Measurements from ENCODE around the gene PCK2.
A peak's percentile ranks its signal among the peaks of the same experiment; 100 is the strongest.

Gene PCK2

GRCh38 chr14:24130380-24130716 is 36.2 kb downstream of the PCK2 start, which contains the start of gene FITM1:
TSS of gene FITM1 (plus strand) at chr14:24130659. CDS start at chr14:24131564, 905 bp downstream.
- no peak for ATAC-seq
- TF ChIP-seq RARB (CRISPR knock-in tag; IDR thresholded peaks at IDR 0.05) (no peak), ZFP3 (CRISPR knock-in tag; IDR thresholded peaks at IDR 0.05) (no peak)

- no peak for TF ChIP-seq SNAI2 (CRISPR knock-in tag; IDR thresholded peaks at IDR 0.05)
- TF ChIP-seq CSDC2 (CRISPR knock-in tag; IDR thresholded peaks at IDR 0.05), result no peak
- no peak for ATAC-seq
Measured at GRCh38 chr14:24130717-24131548, 36.8 kb downstream of the PCK2 start.

GRCh38 chr14:24131549-24131966 is 37.4 kb downstream of the PCK2 start:
- TF ChIP-seq TOX (CRISPR knock-in tag; IDR thresholded peaks at IDR 0.05; ENCODE audit: borderline replicate concordance), result no peak
- TF ChIP-seq TCF4 (CRISPR knock-in tag; IDR thresholded peaks at IDR 0.05; ENCODE audit: borderline replicate concordance), result no peak
- no peak for TF ChIP-seq PPARA (CRISPR knock-in tag; IDR thresholded peaks at IDR 0.05; ENCODE audit: borderline replicate concordance)
- ATAC-seq, result no peak

GRCh38 chr14:24132061-24132685 is 38.1 kb downstream of the PCK2 start:
- no peak for ATAC-seq
- TF ChIP-seq ESRRG (CRISPR knock-in tag; IDR thresholded peaks at IDR 0.05) (no peak), CSDC2 (CRISPR knock-in tag; IDR thresholded peaks at IDR 0.05) (no peak)

GRCh38 chr14:24132976-24133375 is 38.9 kb downstream of the PCK2 start:
- no peak for ATAC-seq

GRCh38 chr14:24133735-24134134 is 39.6 kb downstream of the PCK2 start:
- ATAC-seq, result no peak
- TF ChIP-seq ZFP30 (CRISPR knock-in tag; IDR thresholded peaks at IDR 0.05) (no peak), BACH2 (CRISPR knock-in tag; IDR thresholded peaks at IDR 0.05; ENCODE audit: borderline replicate concordance) (no peak), GLIS3 (CRISPR knock-in tag; IDR thresholded peaks at IDR 0.05) (no peak), PPARA (CRISPR knock-in tag; IDR thresholded peaks at IDR 0.05; ENCODE audit: borderline replicate concordance) (no peak), TOX (CRISPR knock-in tag; IDR thresholded peaks at IDR 0.05; ENCODE audit: borderline replicate concordance) (no peak), ZC3H10 (CRISPR knock-in tag; IDR thresholded peaks at IDR 0.05) (no peak), CSRNP3 (CRISPR knock-in tag; IDR thresholded peaks at IDR 0.05) (no peak)

More at GRCh38 chr14:24132976-24133375, 38.9 kb downstream of the PCK2 start:
- no peak for TF ChIP-seq ZNF565 (CRISPR knock-in tag; conservative IDR thresholded peaks at IDR 0.05; ENCODE audit: low read depth)
- no peak for TF ChIP-seq CSDC2 (CRISPR knock-in tag; IDR thresholded peaks at IDR 0.05)
- no peak for TF ChIP-seq ZC3H10 (CRISPR knock-in tag; IDR thresholded peaks at IDR 0.05)
- TF ChIP-seq ARNTL (CRISPR knock-in tag; IDR thresholded peaks at IDR 0.05; ENCODE audit: borderline replicate concordance, low read depth), result no peak

- no peak; the same call in 1 of the 3 replicates for ATAC-seq
Measured at GRCh38 chr14:24135584-24135833, 41.4 kb downstream of the PCK2 start.

More at GRCh38 chr14:24135584-24135833, 41.4 kb downstream of the PCK2 start:
- TF ChIP-seq POU6F1 (CRISPR knock-in tag; IDR thresholded peaks at IDR 0.05; ENCODE audit: borderline replicate concordance, low read depth), result no peak
- no peak for TF ChIP-seq ARNTL (CRISPR knock-in tag; IDR thresholded peaks at IDR 0.05; ENCODE audit: borderline replicate concordance, low read depth)
- 0 out of 2 replicates have a peak, but pooled peaks have one; percentile 28 for TF ChIP-seq SNAI2 (CRISPR knock-in tag; IDR thresholded peaks at IDR 0.05)

Measured in SK-N-SH treated with all-trans-retinoic acid at 6 μM for 48 hours (cell line).